ENCODE measurements around the gene FHOD3. TPM values are rescaled to one million over a fixed set of nuclear protein-coding genes. Genes with fewer than 3 reads are reported as not detected.

Gene FHOD3
- total and polyA plus RNA-seq, 2 of the 13 experiments (the other 11 are each of a cell fraction or from before 2014, with no cell fraction given) = 0.07 TPM; not detected in 1

GRCh38 chr18:36543030-36543429, 245.5 kb downstream of the FHOD3 start:
- Histone ChIP-seq H3K27me3 (ENCODE audit: control insufficient read depth in 1 of 2, insufficient read depth in 2 of 2, low read length in 2 of 2) (peaks cover 0 to 18% of the 10 kb centered on the region in 2 experiments; a peak in 3 of 5 replicates), H3K4me2 (ENCODE audit: low read depth, low read length) (no peak overlapping the region), H4K20me1 (ENCODE audit: insufficient read depth, low read length) (no peaks in the 10 kb centered on the region), H3K27ac (ENCODE audit: extremely low read length, insufficient read depth, low read length) (no peak overlapping the region), H3K9ac (ENCODE audit: insufficient read depth, low read depth, low read length) (no peak overlapping the region), H3K79me2 (ENCODE audit: insufficient read depth, low read length) (no peaks in the 10 kb centered on the region), H3K9me3 (ENCODE audit: low read length) (no peaks in the 10 kb centered on the region), H3K36me3 (replicated peaks in 1 of 2; ENCODE audit: control insufficient read depth in 1 of 2, insufficient read depth in 2 of 2, low read length in 2 of 2) (no peaks in the 10 kb centered on the region), H2AFZ (ENCODE audit: low read length) (no peak overlapping the region), H3K4me3 (replicated peaks in 1 of 3; ENCODE audit: insufficient read depth in 1 of 3, low read depth in 2 of 3, low read length in 3 of 3) (no peak overlapping the region), H3K4me1 (ENCODE audit: insufficient read depth, low read length) (no peaks in the 10 kb centered on the region)
- ATAC-seq (no peak), DNase-seq (ENCODE audit: low spot score) (no peak), FAIRE-seq (no peak)
- intact Hi-C loops (cut with micrococcal nuclease; ENCODE audit: unreplicated experiment) (no loop called here), in situ Hi-C loops (cut with HindIII; ENCODE audit: extremely low pct_ligation_motif_present, low pct_unique_long_range_greater_than_20kb) (no loop called here)
- no TSS peak for BruUV-seq (replicated peaks)
- ChIA-PET POLR2A (no interaction called here), CTCF (ENCODE audit: low intra/inter-chr PET ratio, low total read pairs) (no interaction called here)
- 0% methylated on average over 2 of the region's 2 CpGs for WGBS (ENCODE audit: low lambda C conversion rate)
- TF ChIP-seq MLX (CRISPR knock-in tag; IDR thresholded peaks at IDR 0.05) (no peak), E2F2 (CRISPR knock-in tag; IDR thresholded peaks at IDR 0.05; ENCODE audit: borderline replicate concordance) (no peak), FOSL2 (CRISPR knock-in tag; IDR thresholded peaks at IDR 0.05) (no peak), ZNF619 (CRISPR knock-in tag; IDR thresholded peaks at IDR 0.05) (no peak), ZNF615 (CRISPR knock-in tag; IDR thresholded peaks at IDR 0.05; ENCODE audit: borderline replicate concordance) (no peak), ZNF512 (CRISPR knock-in tag; IDR thresholded peaks at IDR 0.05) (no peak), SAFB2 (CRISPR knock-in tag; IDR thresholded peaks at IDR 0.05; ENCODE audit: borderline replicate concordance, low read depth) (no peak), ZNF747 (CRISPR knock-in tag; IDR thresholded peaks at IDR 0.05; ENCODE audit: borderline replicate concordance) (no peak), LCORL (IDR thresholded peaks at IDR 0.05) (no peak), LCORL (CRISPR knock-in tag; IDR thresholded peaks at IDR 0.05) (no peak), ZNF382 (CRISPR knock-in tag; IDR thresholded peaks at IDR 0.05; ENCODE audit: borderline replicate concordance) (no peak), ZNF256 (CRISPR knock-in tag; conservative IDR thresholded peaks at IDR 0.05) (no peak), REL (CRISPR knock-in tag; conservative IDR thresholded peaks at IDR 0.05) (no peak)
- TF ChIP-seq, protein P1, sequence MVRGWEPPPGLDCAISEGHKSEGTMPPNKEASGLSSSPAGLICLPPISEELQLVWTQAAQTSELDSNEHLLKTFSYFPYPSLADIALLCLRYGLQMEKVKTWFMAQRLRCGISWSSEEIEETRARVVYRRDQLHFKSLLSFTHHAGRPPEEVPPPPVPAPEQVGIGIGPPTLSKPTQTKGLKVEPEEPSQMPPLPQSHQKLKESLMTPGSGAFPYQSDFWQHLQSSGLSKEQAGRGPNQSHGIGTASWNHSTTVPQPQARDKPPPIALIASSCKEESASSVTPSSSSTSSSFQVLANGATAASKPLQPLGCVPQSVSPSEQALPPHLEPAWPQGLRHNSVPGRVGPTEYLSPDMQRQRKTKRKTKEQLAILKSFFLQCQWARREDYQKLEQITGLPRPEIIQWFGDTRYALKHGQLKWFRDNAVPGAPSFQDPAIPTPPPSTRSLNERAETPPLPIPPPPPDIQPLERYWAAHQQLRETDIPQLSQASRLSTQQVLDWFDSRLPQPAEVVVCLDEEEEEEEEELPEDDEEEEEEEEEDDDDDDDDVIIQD (CRISPR knock-in tag; IDR thresholded peaks at IDR 0.05; ENCODE audit: low read depth) = no peak
- TF ChIP-seq, protein P2, sequence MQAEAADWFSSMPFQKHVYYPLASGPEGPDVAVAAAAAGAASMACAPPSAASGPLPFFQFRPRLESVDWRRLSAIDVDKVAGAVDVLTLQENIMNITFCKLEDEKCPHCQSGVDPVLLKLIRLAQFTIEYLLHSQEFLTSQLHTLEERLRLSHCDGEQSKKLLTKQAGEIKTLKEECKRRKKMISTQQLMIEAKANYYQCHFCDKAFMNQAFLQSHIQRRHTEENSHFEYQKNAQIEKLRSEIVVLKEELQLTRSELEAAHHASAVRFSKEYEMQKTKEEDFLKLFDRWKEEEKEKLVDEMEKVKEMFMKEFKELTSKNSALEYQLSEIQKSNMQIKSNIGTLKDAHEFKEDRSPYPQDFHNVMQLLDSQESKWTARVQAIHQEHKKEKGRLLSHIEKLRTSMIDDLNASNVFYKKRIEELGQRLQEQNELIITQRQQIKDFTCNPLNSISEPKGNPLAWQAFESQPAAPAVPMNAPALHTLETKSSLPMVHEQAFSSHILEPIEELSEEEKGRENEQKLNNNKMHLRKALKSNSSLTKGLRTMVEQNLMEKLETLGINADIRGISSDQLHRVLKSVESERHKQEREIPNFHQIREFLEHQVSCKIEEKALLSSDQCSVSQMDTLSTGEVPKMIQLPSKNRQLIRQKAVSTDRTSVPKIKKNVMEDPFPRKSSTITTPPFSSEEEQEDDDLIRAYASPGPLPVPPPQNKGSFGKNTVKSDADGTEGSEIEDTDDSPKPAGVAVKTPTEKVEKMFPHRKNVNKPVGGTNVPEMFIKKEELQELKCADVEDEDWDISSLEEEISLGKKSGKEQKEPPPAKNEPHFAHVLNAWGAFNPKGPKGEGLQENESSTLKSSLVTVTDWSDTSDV (CRISPR knock-in tag; IDR thresholded peaks at IDR 0.05) = no peak
- TF ChIP-seq, protein P3, sequence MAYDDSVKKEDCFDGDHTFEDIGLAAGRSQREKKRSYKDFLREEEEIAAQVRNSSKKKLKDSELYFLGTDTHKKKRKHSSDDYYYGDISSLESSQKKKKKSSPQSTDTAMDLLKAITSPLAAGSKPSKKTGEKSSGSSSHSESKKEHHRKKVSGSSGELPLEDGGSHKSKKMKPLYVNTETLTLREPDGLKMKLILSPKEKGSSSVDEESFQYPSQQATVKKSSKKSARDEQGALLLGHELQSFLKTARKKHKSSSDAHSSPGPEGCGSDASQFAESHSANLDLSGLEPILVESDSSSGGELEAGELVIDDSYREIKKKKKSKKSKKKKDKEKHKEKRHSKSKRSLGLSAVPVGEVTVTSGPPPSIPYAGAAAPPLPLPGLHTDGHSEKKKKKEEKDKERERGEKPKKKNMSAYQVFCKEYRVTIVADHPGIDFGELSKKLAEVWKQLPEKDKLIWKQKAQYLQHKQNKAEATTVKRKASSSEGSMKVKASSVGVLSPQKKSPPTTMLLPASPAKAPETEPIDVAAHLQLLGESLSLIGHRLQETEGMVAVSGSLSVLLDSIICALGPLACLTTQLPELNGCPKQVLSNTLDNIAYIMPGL (CRISPR knock-in tag; IDR thresholded peaks at IDR 0.05; ENCODE audit: borderline replicate concordance in 1 of 2, low read depth in 1 of 2) = no peak

All from HepG2 (cell line).